Measurements from ENCODE around the gene PAN2. TPM values are rescaled to one million over a fixed set of nuclear protein-coding genes. Genes with fewer than 3 reads are reported as not detected.
"Not testable (repeated sequence)": the region's sequence is repeated elsewhere in the genome, so short reads cannot be mapped to it uniquely, and the experiment has no call there.

PAN2 gene
- total RNA-seq, 1 experiment from 2014 or later = 78.1 TPM

DNA sequence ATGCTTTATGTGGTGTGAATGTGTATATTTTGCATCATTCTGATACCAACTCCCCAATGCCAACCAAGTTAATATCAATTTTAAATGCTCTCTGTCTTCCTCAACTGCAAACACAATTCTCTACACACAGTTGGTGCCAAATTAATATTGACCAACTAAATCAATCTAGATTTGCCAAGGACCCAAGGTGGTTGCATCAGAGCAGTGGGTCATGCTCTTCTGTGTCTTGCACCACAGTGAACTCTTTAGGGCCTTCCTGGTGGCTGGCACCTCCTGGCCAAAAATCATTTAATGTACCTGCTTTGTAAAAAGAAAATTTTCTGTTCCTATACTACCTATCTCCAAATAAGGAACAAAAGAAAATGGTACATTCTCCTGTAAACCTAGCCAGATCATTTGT lies 53.0 kb downstream of the PAN2 start:
- intact Hi-C loops (cut with micrococcal nuclease; ENCODE audit: unreplicated experiment) = no loop called here
- H3K4me1 ChIP-seq (replicated peaks; ENCODE audit: insufficient read depth) = no peaks in the 10 kb centered on the region
- no peaks in the 10 kb centered on the region for H3K9me3 ChIP-seq (ENCODE audit: insufficient read depth, low read depth)
- no peaks in the 10 kb centered on the region for H3K27me3 ChIP-seq (ENCODE audit: insufficient read depth, low read depth)
- H3F3A ChIP-seq (ENCODE audit: insufficient read depth, low read depth) = peaks cover 5% of the 10 kb centered on the region; the same call in 1 of the 2 replicates
- CTCF ChIA-PET = no interaction called here
- BruUV-seq (replicated peaks) = no TSS peak
- POLR2A ChIA-PET (ENCODE audit: unreplicated experiment) = no interaction called here
- 0 out of 2 replicates have a peak overlapping the region, but pooled peaks have one; percentile 17 for H3K27ac ChIP-seq
- H4K20me1 ChIP-seq (ENCODE audit: insufficient read depth) = no peaks in the 10 kb centered on the region; the same call in 1 of the 2 replicates
- H3K4me2 ChIP-seq = no peak overlapping the region
- no peaks in the 10 kb centered on the region for H3K79me2 ChIP-seq (ENCODE audit: low read depth)
- H3K36me3 ChIP-seq (ENCODE audit: low read depth) = peaks cover 34% of the 10 kb centered on the region
- no peak overlapping the region for H2AFZ ChIP-seq
- no peaks in the 10 kb centered on the region for H3K9me2 ChIP-seq (ENCODE audit: insufficient read depth)
- no peak for DNase-seq
- H3K4me3 ChIP-seq = no peak overlapping the region
- TF ChIP-seq, protein P1, sequence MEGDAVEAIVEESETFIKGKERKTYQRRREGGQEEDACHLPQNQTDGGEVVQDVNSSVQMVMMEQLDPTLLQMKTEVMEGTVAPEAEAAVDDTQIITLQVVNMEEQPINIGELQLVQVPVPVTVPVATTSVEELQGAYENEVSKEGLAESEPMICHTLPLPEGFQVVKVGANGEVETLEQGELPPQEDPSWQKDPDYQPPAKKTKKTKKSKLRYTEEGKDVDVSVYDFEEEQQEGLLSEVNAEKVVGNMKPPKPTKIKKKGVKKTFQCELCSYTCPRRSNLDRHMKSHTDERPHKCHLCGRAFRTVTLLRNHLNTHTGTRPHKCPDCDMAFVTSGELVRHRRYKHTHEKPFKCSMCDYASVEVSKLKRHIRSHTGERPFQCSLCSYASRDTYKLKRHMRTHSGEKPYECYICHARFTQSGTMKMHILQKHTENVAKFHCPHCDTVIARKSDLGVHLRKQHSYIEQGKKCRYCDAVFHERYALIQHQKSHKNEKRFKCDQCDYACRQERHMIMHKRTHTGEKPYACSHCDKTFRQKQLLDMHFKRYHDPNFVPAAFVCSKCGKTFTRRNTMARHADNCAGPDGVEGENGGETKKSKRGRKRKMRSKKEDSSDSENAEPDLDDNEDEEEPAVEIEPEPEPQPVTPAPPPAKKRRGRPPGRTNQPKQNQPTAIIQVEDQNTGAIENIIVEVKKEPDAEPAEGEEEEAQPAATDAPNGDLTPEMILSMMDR (conservative IDR thresholded peaks at IDR 0.05) = no peak

- no peak for TF ChIP-seq EZH2 (IDR thresholded peaks at IDR 0.05; ENCODE audit: low read depth)
- TF ChIP-seq, protein P1 (conservative IDR thresholded peaks at IDR 0.05) = no peak
- H3K27ac ChIP-seq = no peak overlapping the region
- H4K20me1 ChIP-seq (ENCODE audit: insufficient read depth) = no peaks in the 10 kb centered on the region; the same call in 1 of the 2 replicates
- BruUV-seq (replicated peaks) = no TSS peak
- H3F3A ChIP-seq (ENCODE audit: insufficient read depth, low read depth) = peaks cover 6% of the 10 kb centered on the region; the same call in 1 of the 2 replicates
- H3K9me2 ChIP-seq (ENCODE audit: insufficient read depth) = no peaks in the 10 kb centered on the region
- intact Hi-C loops (cut with micrococcal nuclease; ENCODE audit: unreplicated experiment) = no loop called here
- no peaks in the 10 kb centered on the region for H3K79me2 ChIP-seq (ENCODE audit: low read depth)
- H3K36me3 ChIP-seq (ENCODE audit: low read depth) = peaks cover 48% of the 10 kb centered on the region
- ChIA-PET POLR2A (ENCODE audit: unreplicated experiment) (no interaction called here), CTCF (interaction anchor here (0.5 to 0.7 kb wide), 2 partner anchors 31 to 166 kb away, joined by 4 to 5 read pairs; no protein-coding TSS in a partner anchor)
- H3K4me1 ChIP-seq (replicated peaks; ENCODE audit: insufficient read depth) = no peaks in the 10 kb centered on the region
- DNase-seq = no peak
- no peak overlapping the region for H3K4me3 ChIP-seq
- H3K27me3 ChIP-seq (ENCODE audit: insufficient read depth, low read depth) = no peaks in the 10 kb centered on the region
- H2AFZ ChIP-seq = no peak overlapping the region
- H3K9me3 ChIP-seq (ENCODE audit: insufficient read depth, low read depth) = no peaks in the 10 kb centered on the region
- H3K4me2 ChIP-seq = no peak overlapping the region
Observed at GRCh38 chr12:56278905-56279304, 54.9 kb downstream of the PAN2 start.

GRCh38 chr12:56274299-56274698 lies 59.5 kb downstream of the PAN2 start:
- Histone ChIP-seq H4K20me1 (ENCODE audit: insufficient read depth) (no peaks in the 10 kb centered on the region; the same call in 1 of the 2 replicates), H3K27me3 (ENCODE audit: insufficient read depth, low read depth) (no peaks in the 10 kb centered on the region), H2AFZ (no peak overlapping the region), H3F3A (ENCODE audit: insufficient read depth, low read depth) (peaks cover 14% of the 10 kb centered on the region; the same call in 1 of the 2 replicates), H3K4me2 (no peak overlapping the region), H3K4me3 (no peak overlapping the region), H3K9me2 (ENCODE audit: insufficient read depth) (no peaks in the 10 kb centered on the region), H3K27ac (no peak overlapping the region), H3K9me3 (ENCODE audit: insufficient read depth, low read depth) (no peaks in the 10 kb centered on the region), H3K36me3 (ENCODE audit: low read depth) (peaks cover 27% of the 10 kb centered on the region), H3K4me1 (replicated peaks; ENCODE audit: insufficient read depth) (no peaks in the 10 kb centered on the region), H3K79me2 (ENCODE audit: low read depth) (no peaks in the 10 kb centered on the region)
- no peak for DNase-seq
- ChIA-PET POLR2A (ENCODE audit: unreplicated experiment) (no interaction called here), CTCF (no interaction called here)
- TF ChIP-seq EZH2 (IDR thresholded peaks at IDR 0.05; ENCODE audit: low read depth) = no peak
- TF ChIP-seq, protein P1 (conservative IDR thresholded peaks at IDR 0.05) = no peak
- no TSS peak for BruUV-seq (replicated peaks)
- intact Hi-C loops (cut with micrococcal nuclease; ENCODE audit: unreplicated experiment) = no loop called here

DNA sequence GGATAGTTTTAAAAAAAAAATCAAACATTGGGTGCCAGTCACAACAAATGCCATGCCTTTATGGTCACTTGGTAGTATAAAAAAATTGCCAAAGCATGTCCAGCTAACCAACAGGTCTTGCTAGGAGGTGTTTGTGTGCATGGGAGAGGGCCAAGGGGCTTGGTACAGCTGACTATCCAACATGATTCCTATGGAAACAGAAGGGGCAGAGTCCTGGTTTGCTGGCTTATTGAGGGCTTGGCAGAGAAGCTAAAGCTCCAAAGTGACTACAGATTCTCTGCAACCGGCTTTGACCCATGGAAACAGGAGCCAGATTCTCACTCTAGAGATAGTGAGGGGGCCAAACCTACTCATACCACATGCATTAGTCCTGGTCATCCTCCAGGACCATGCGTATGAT lies 61.3 kb downstream of the PAN2 start:
- H2AFZ ChIP-seq; H3K4me3 ChIP-seq; H3K4me1 ChIP-seq (replicated peaks; ENCODE audit: insufficient read depth); H4K20me1 ChIP-seq (ENCODE audit: insufficient read depth); H3K4me2 ChIP-seq; H3K79me2 ChIP-seq (ENCODE audit: low read depth); H3K9me3 ChIP-seq (ENCODE audit: insufficient read depth, low read depth); DNase-seq; H3K9me2 ChIP-seq (ENCODE audit: insufficient read depth); H3K27ac ChIP-seq; POLR2A ChIA-PET (ENCODE audit: unreplicated experiment); intact Hi-C loops (cut with micrococcal nuclease; ENCODE audit: unreplicated experiment); H3K27me3 ChIP-seq (ENCODE audit: insufficient read depth, low read depth): not testable (repeated sequence)
- peaks cover 14% of the 10 kb centered on the region for H3K36me3 ChIP-seq (ENCODE audit: low read depth)
- H3F3A ChIP-seq (ENCODE audit: insufficient read depth, low read depth) = peaks cover 29% of the 10 kb centered on the region; the same call in 1 of the 2 replicates
- TSS peak; percentile 41 for BruUV-seq (replicated peaks)
- CTCF ChIA-PET = interaction anchor here (0.5 kb wide), 1 partner anchor 20 kb away, joined by 6 read pairs; no protein-coding TSS in a partner anchor

Data from PC-9 (cell line).